ENCODE data around the gene POTEI. TPM values are rescaled to one million over a fixed set of nuclear protein-coding genes. Genes with fewer than 3 reads are reported as not detected.
"Not testable (repeated sequence)": the region's sequence is repeated elsewhere in the genome, so short reads cannot be mapped to it uniquely, and the experiment has no call there.

Gene POTEI
- total RNA-seq, 4 donors from 2014 or later: not detected

DNA sequence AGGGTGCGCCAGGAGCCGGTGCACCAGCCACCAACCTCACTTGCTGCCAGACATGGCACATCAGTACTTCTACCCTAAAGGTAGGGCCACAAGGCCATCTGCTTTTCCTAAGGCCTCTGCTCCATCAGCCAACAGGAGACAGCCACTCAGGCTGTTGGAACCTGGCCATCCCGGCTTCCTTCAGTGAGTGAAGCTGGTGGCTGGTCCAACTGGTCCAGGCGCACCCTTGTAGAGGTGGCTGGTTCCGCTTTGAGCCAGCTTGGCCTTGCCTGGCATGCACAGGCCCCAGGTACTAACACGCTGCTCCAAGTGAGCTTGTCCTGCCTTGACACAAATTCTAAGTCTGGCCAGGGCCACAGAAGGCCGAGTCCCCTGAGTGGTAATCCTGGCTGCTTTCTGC lies 58.8 kb downstream of the POTEI start:
- not testable (repeated sequence) for H3K4me3 ChIP-seq; H3K27ac ChIP-seq; H3K4me1 ChIP-seq; DNase-seq (ENCODE audit: low spot score in 2 of 2); H3K27me3 ChIP-seq; H3K36me3 ChIP-seq; H3K9me3 ChIP-seq
- 85% methylated on average over 3 of the region's 7 CpGs; no CpG with 5 or more reads in 1 of the 2 donors for WGBS, 2 donors

DNA sequence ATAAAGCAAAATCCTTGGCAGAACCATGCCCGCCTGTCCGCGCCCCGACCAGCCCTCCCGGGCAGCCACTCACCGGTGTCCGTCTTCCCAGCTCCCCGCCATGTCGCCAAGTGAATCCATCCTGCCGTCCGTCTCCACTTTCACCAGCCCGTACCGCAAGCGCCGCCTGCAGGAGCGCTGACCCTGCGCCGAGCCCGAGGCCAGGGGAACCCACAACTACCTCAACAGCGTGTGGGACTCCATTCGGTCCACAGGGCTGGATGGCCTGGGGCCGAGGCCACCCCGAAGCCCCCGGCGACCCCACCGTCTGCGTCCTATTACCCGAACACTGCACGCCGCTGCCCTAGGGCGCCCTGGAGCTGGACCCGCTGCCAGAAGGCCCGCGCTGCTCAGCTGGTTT lies 81.5 kb downstream of the POTEI start:
- peak; percentile 26 to 45 for DNase-seq (ENCODE audit: low spot score in 2 of 2)
- not testable (repeated sequence) for H3K36me3 ChIP-seq, H3K4me1 ChIP-seq, H3K9me3 ChIP-seq, H3K27me3 ChIP-seq
- 3% methylated on average over 6 to 27 of the region's 34 CpGs for WGBS, 2 donors
- peak in 3 of 5 experiments; percentile 14 to 40 (median 34) for TF ChIP-seq CTCF (IDR thresholded peaks at IDR 0.05)
- Histone ChIP-seq H3K27ac (peak overlapping the region in 1 of 4 donors; percentile 52), H3K4me3 (peak overlapping the region; percentile 33 to 57 (median 45))

DNA sequence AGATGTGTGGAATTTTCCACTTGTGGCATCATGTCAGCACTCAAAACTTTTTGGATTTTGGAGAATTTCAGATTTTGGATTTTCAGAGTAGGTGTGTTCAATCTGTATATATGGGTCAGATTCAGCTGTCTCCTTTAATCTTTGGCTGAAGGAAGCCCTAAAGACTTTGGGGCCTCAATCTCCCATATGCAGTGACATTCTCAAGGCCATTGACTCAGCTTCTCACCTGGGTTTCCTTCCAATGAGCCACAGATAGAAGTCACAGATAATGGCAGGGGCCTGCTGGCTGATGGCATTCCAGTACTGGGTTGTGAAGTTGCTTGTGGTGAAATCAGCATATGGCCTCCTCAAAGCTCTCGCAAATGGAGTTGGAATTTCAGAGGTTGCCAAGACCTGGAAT lies 90.3 kb downstream of the POTEI start:
- H3K9me3 ChIP-seq; H3K36me3 ChIP-seq; H3K27ac ChIP-seq; DNase-seq (ENCODE audit: low spot score in 2 of 2); H3K4me1 ChIP-seq; H3K27me3 ChIP-seq; H3K4me3 ChIP-seq: not testable (repeated sequence)
- WGBS, 2 donors: 83 to 93% methylated on average over 1 of the region's 1 CpG

GRCh38 chr2:130416693-130417092 lies 92.4 kb downstream of the POTEI start:
- not testable (repeated sequence) for DNase-seq (ENCODE audit: low spot score in 2 of 2); H3K27ac ChIP-seq; H3K27me3 ChIP-seq; H3K4me3 ChIP-seq; H3K9me3 ChIP-seq; H3K36me3 ChIP-seq; H3K4me1 ChIP-seq
- WGBS, 2 donors: 88 to 91% methylated on average over 1 of the region's 1 CpG

Small RNAs within 50 kb of the gene (small RNA-seq; reads per million reads assigned to genes)
- gene RF00017 (not detected), gene RNU6-473P (not detected)

Other genes starting within 250 kb of the POTEI start
- 100 to 1,000 TPM in 1 of 4 donors, 10 to 100 TPM in 3; 72.6 to 207 (median 93.3) TPM for gene IMP4, start 166.4 kb downstream of the POTEI start, total RNA-seq
- 10 to 100 TPM; 39.8 to 72.6 (median 54.8) TPM for gene PTPN18, start 153.3 kb downstream of the POTEI start, total RNA-seq
- gene CFC1B, start 11.9 kb upstream of the POTEI start, total RNA-seq: not detected
- gene CFC1, start 90.2 kb upstream of the POTEI start, total RNA-seq: not detected
- gene POTEJ, start 102.1 kb upstream of the POTEI start, total RNA-seq: not detected
- gene GPR148, start 219.7 kb upstream of the POTEI start, total RNA-seq: not detected
- gene AMER3, start 246.2 kb upstream of the POTEI start, total RNA-seq: not detected